HEK293 (cell line): ENCODE measurements around the gene SLIT1.

Experiments
- CTCF ChIA-PET: fragments of 350-600 bp; formaldehyde crosslinking; extraction: SDS; loops from one replicate; lab custom pipeline; 2021; ENCODE audit warnings: antibody characterized with exemption; lab: Yijun Ruan, JAX
- POLR2A ChIA-PET: fragments of 300-600 bp; formaldehyde crosslinking; extraction: SDS; loops from one replicate; lab custom pipeline; 2020; ENCODE audit warnings: antibody characterized with exemption, inconsistent platforms; lab: Yijun Ruan, JAX
- H3K27ac ChIP-seq: fragments of 200-500 bp; sonication (Bioruptor generic); 2 replicates; pipeline ENCODE4 v1.5.1; 2014; ENCODE audit warnings: low read depth, low read length, control low read depth, inconsistent platforms; ENCODE audit errors: extremely low read depth
- H3K36me3 ChIP-seq, 2 experiments: fragments of 200-500 bp in 1 of 2; sonication (Bioruptor generic) in 1 of 2; 1 replicate in 1 of 2; 2 replicates in 1 of 2; pipeline ENCODE4 v1.5.1; 2014 to 2017; ENCODE audit warnings: inconsistent platforms in 2 of 2, low read length in 2 of 2; ENCODE audit not compliant: control insufficient read depth in 2 of 2, insufficient read depth in 1 of 2
- H3K4me1 ChIP-seq: fragments of 200-500 bp; sonication (Bioruptor generic); 2 replicates; pipeline ENCODE4 v1.5.1; 2014; ENCODE audit warnings: mild to moderate bottlenecking, low read length, inconsistent platforms; ENCODE audit not compliant: control insufficient read depth, insufficient read depth
- H3K4me3 ChIP-seq: 2 replicates; pipeline ENCODE4 v1.5.1; 2011; ENCODE audit warnings: low read depth, mild to moderate bottlenecking, control low read depth, low read length, moderate library complexity
- H3K9me3 ChIP-seq: fragments of 200-500 bp; sonication (Bioruptor generic); 2 replicates; pipeline ENCODE4 v1.5.1; 2014; ENCODE audit warnings: low read depth, low read length, inconsistent platforms; ENCODE audit not compliant: control insufficient read depth, insufficient read depth
- GLIS1 ChIP-seq: fragments of 450-650 bp; formaldehyde crosslinking; IDR thresholded peaks from 2 replicates; pipeline ENCODE4 v1.5.1; 2016; ENCODE audit warnings: missing biosample characterization, missing genetic modification characterization
- SETDB1 ChIP-seq: IDR thresholded peaks from one replicate; pipeline ENCODE4 v1.6.1; 2017; ENCODE audit warnings: mild to moderate bottlenecking, low read length, moderate library complexity, mixed read lengths; ENCODE audit not compliant: insufficient read length
- ZNF132 ChIP-seq: fragments of 450-650 bp; formaldehyde crosslinking; IDR thresholded peaks from 2 replicates; pipeline ENCODE4 v1.5.1; 2017; ENCODE audit warnings: missing biosample characterization, missing genetic modification characterization, borderline replicate concordance
- ZNF23 ChIP-seq: fragments of 450-650 bp; formaldehyde crosslinking; IDR thresholded peaks from 2 replicates; pipeline ENCODE4 v1.5.1; 2016; ENCODE audit warnings: missing biosample characterization, missing genetic modification characterization, borderline replicate concordance
- ZNF302 ChIP-seq: fragments of 450-650 bp; formaldehyde crosslinking; IDR thresholded peaks from 2 replicates; pipeline ENCODE4 v1.5.1; 2016; ENCODE audit warnings: missing biosample characterization, missing genetic modification characterization, low read depth
- ZNF37A ChIP-seq: fragments of 450-650 bp; IDR thresholded peaks from 2 replicates; pipeline ENCODE4 v1.5.1; 2018; ENCODE audit warnings: missing biosample characterization, missing genetic modification characterization
- ZNF391 ChIP-seq: fragments of 450-650 bp; formaldehyde crosslinking; IDR thresholded peaks from 2 replicates; pipeline ENCODE4 v1.5.1; 2016; ENCODE audit warnings: low read depth, missing biosample characterization, missing genetic modification characterization, borderline replicate concordance
- ZNF423 ChIP-seq: fragments of 450-650 bp; formaldehyde crosslinking; IDR thresholded peaks from 2 replicates; pipeline ENCODE4 v1.5.1; 2016; ENCODE audit warnings: missing biosample characterization, missing genetic modification characterization
- ZNF433 ChIP-seq: fragments of 450-650 bp; formaldehyde crosslinking; IDR thresholded peaks from 2 replicates; pipeline ENCODE4 v1.5.1; 2016; ENCODE audit warnings: missing biosample characterization, missing genetic modification characterization, low read depth
- ZNF501 ChIP-seq: fragments of 450-650 bp; formaldehyde crosslinking; IDR thresholded peaks from 2 replicates; pipeline ENCODE4 v1.5.1; 2016; ENCODE audit warnings: missing biosample characterization, missing genetic modification characterization
- ZNF596 ChIP-seq: fragments of 450-650 bp; IDR thresholded peaks from 2 replicates; pipeline ENCODE4 v1.5.0; 2018; ENCODE audit warnings: missing biosample characterization, mild to moderate bottlenecking, missing genetic modification characterization, moderate library complexity
- ZNF626 ChIP-seq: fragments of 450-650 bp; sonication (Bioruptor Pico); formaldehyde crosslinking; IDR thresholded peaks from 2 replicates; pipeline ENCODE4 v1.5.1; 2018; ENCODE audit warnings: missing biosample characterization, missing genetic modification characterization, inconsistent platforms
- ZNF677 ChIP-seq: fragments of 450-650 bp; IDR thresholded peaks from 2 replicates; pipeline ENCODE4 v1.5.0; 2018; ENCODE audit warnings: missing biosample characterization, mild to moderate bottlenecking, missing genetic modification characterization, moderate library complexity
- TF ChIP-seq, protein P1 (sequence below): fragments of 450-650 bp; formaldehyde crosslinking; IDR thresholded peaks from 2 replicates; pipeline ENCODE4 v1.5.1; 2016; ENCODE audit warnings: missing biosample characterization, missing genetic modification characterization
- TF ChIP-seq, protein P2 (sequence below): fragments of 450-650 bp; formaldehyde crosslinking; IDR thresholded peaks from 2 replicates; pipeline ENCODE4 v1.5.1; 2016; ENCODE audit warnings: missing biosample characterization, missing genetic modification characterization

The SLIT1 gene

DNA sequence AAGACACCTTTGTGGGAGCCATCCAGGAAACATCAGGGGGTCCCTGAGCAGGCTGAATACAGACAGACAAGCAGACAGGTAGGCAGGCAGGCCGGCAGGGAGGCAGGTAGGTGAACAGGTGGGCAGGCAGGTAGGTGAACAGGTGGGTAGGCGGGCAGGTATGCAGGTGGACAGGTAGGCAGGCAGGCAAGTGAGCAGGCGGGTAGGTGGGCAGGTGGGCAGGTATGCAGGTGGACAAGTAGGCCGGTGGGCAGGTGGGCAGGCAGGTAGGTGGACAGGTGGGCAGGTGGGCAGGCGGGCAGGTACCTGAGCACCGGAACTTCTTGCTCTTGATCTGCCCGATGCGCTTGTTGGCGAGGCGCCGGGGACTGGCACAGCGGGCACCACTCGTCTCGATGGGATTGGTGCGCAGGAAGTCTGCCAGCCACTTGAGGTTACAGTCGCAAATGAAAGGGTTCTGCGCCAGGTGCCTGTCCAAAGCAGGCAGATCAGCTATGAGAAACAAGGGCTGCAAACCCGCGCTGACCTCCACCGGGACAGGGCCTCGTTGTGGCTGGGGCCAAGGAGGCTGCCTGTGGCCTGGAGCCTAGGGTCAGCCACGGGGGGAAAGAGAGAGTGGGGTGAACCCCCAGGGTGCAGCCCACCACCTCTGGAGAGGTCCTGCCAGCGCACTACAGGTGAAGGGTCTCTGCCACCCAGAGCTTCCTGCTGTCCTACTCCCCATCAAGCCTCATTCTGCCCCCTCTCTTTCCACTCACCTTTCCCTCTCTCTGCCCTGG lies 136.9 kb downstream of the SLIT1 start (continued):
- TF ChIP-seq ZNF391 (tag by site-specific recombination): no peak
- TF ChIP-seq ZNF23 (tag by site-specific recombination): no peak
- TF ChIP-seq, protein P1, sequence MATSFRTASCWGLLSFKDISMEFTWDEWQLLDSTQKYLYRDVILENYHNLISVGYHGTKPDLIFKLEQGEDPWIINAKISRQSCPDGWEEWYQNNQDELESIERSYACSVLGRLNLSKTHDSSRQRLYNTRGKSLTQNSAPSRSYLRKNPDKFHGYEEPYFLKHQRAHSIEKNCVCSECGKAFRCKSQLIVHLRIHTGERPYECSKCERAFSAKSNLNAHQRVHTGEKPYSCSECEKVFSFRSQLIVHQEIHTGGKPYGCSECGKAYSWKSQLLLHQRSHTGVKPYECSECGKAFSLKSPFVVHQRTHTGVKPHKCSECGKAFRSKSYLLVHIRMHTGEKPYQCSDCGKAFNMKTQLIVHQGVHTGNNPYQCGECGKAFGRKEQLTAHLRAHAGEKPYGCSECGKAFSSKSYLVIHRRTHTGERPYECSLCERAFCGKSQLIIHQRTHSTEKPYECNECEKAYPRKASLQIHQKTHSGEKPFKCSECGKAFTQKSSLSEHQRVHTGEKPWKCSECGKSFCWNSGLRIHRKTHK (tag by site-specific recombination): no peak
- TF ChIP-seq ZNF132 (tag by site-specific recombination): no peak
- no peak for TF ChIP-seq ZNF596 (tag by site-specific recombination)
- TF ChIP-seq ZNF302 (tag by site-specific recombination): no peak
- no peak for TF ChIP-seq ZNF423 (tag by site-specific recombination)

DNA sequence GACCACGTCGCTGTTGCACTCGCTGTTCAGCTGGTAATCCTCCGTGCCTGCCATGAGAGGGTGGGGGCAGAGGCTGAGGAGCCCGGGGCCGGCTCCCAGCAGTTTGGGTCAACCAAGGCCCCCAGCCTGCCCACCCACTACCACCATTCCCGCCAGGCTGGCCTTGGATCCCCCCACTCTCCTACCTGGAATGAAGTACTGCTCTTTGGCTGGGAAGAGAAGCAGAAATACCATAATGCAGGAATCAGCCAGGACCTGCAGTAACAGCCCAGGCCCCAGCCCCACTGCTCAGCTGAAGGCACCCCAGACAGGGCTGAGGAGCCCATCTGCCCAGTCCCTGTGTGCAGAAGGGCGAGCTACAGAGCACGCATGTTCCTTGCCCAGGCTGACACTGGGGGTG lies 138.0 kb downstream of the SLIT1 start:
- POLR2A ChIA-PET: no interaction called here
- Histone ChIP-seq H3K4me1 (no peaks in the 10 kb centered on the region), H3K36me3 (no peaks in the 10 kb centered on the region), H3K4me3 (no peak overlapping the region), H3K9me3 (no peaks in the 10 kb centered on the region), H3K27ac (no peak overlapping the region)
- CTCF ChIA-PET: interaction anchor here (0.6 to 0.7 kb wide), 2 partner anchors 11 to 25 kb away, joined by 3 read pairs; no protein-coding TSS in a partner anchor
- TF ChIP-seq ZNF433 (tag by site-specific recombination): no peak
- TF ChIP-seq ZNF501: no peak
- TF ChIP-seq ZNF37A (tag by site-specific recombination): no peak
- no peak for TF ChIP-seq ZNF626

DNA sequence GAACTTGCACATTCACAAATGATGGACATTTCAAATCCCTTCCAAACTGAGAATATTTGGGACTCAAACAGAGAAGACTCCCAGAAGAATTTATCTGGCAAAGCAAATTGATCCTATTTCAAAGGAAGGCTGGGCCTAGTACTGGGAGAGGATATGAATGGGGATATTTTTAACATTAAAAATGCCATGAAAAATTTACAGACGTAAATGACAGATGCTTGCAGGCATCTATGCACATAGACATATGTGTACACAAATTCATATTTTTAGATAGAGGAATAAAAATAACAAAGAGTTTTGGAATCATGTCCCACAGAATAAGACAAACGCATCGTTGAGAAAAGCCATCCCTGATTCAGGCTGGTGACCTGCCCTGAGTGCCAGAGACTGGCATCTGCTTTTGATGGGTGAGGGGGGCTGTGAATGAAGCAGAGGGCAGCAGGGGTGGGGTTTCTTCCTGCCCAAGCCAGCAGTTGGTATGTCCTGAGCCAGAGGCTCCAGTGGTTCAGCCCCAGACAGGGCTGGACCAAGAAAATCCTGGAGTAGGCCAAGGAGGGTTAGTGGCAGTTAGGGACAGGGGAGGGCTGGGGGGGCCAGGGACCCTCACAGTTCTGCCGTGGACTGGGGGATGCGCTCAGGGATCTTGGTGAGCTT lies 138.5 kb downstream of the SLIT1 start:
- POLR2A ChIA-PET: no interaction called here
- Histone ChIP-seq H3K9me3 (no peaks in the 10 kb centered on the region), H3K36me3 (no peaks in the 10 kb centered on the region), H3K4me1 (no peaks in the 10 kb centered on the region), H3K4me3 (no peak overlapping the region), H3K27ac (no peak overlapping the region)
- TF ChIP-seq, protein P2, sequence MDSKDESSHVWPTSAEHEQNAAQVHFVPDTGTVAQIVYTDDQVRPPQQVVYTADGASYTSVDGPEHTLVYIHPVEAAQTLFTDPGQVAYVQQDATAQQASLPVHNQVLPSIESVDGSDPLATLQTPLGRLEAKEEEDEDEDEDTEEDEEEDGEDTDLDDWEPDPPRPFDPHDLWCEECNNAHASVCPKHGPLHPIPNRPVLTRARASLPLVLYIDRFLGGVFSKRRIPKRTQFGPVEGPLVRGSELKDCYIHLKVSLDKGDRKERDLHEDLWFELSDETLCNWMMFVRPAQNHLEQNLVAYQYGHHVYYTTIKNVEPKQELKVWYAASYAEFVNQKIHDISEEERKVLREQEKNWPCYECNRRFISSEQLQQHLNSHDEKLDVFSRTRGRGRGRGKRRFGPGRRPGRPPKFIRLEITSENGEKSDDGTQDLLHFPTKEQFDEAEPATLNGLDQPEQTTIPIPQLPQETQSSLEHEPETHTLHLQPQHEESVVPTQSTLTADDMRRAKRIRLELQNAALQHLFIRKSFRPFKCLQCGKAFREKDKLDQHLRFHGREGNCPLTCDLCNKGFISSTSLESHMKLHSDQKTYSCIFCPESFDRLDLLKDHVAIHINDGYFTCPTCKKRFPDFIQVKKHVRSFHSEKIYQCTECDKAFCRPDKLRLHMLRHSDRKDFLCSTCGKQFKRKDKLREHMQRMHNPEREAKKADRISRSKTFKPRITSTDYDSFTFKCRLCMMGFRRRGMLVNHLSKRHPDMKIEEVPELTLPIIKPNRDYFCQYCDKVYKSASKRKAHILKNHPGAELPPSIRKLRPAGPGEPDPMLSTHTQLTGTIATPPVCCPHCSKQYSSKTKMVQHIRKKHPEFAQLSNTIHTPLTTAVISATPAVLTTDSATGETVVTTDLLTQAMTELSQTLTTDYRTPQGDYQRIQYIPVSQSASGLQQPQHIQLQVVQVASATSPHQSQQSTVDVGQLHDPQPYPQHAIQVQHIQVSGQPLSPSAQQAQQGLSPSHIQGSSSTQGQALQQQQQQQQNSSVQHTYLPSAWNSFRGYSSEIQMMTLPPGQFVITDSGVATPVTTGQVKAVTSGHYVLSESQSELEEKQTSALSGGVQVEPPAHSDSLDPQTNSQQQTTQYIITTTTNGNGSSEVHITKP (tag by site-specific recombination): peak; percentile 65
- no peak for TF ChIP-seq ZNF677 (tag by site-specific recombination)
- no peak for TF ChIP-seq GLIS1
- no peak for TF ChIP-seq SETDB1
- CTCF ChIA-PET: interaction anchor here (0.6 to 1.7 kb wide), 3 partner anchors 10 to 25 kb away, joined by 3 to 11 read pairs (median 3); no protein-coding TSS in a partner anchor
